GM19043 (cell line): ENCODE data around the gene ERFL.

Experiments used
- ATAC-seq: cut with Tn5 transposase; IDR thresholded peaks from one replicate; pipeline ENCODE4 v1.9.1; 2021; ENCODE audit warnings: low read depth; ENCODE audit not compliant: unreplicated experiment

ERFL gene

GRCh38 chr19:41901707-41902360, 26.4 kb downstream of the ERFL start:
- no peak for ATAC-seq

- ATAC-seq: no peak
Observed at GRCh38 chr19:41898235-41898634, 30.0 kb downstream of the ERFL start.

GRCh38 chr19:41897820-41898219, 30.4 kb downstream of the ERFL start:
- no peak for ATAC-seq

GRCh38 chr19:41897181-41897580, 31.1 kb downstream of the ERFL start:
- no peak for ATAC-seq

GRCh38 chr19:41896581-41896942, 31.7 kb downstream of the ERFL start:
- ATAC-seq: no peak

- no peak for ATAC-seq
Observed at GRCh38 chr19:41895745-41896580, 32.3 kb downstream of the ERFL start.

- no peak for ATAC-seq
Observed at GRCh38 chr19:41894350-41894749, 33.9 kb downstream of the ERFL start.

- ATAC-seq: no peak
Observed at GRCh38 chr19:41893899-41894298, 34.4 kb downstream of the ERFL start.

- ATAC-seq: no peak
Observed at GRCh38 chr19:41892173-41892902, 35.9 kb downstream of the ERFL start.

- no peak for ATAC-seq
Observed at GRCh38 chr19:41890936-41891335, 37.3 kb downstream of the ERFL start.

GRCh38 chr19:41889896-41890295, 38.4 kb downstream of the ERFL start:
- no peak for ATAC-seq

- ATAC-seq: no peak
Observed at GRCh38 chr19:41888926-41889325, 39.3 kb downstream of the ERFL start.

- no peak for ATAC-seq
Observed at GRCh38 chr19:41887711-41888382, 40.4 kb downstream of the ERFL start.

- ATAC-seq: no peak
Observed at GRCh38 chr19:41886761-41887710, 41.2 kb downstream of the ERFL start.

GRCh38 chr19:41883821-41884733, 44.2 kb downstream of the ERFL start:
- ATAC-seq: peak; percentile 76

GRCh38 chr19:41883463-41883820, 44.8 kb downstream of the ERFL start:
- no peak for ATAC-seq

- no peak for ATAC-seq
Observed at GRCh38 chr19:41882568-41883462, 45.4 kb downstream of the ERFL start, which contains the start of gene ARHGEF1. Gene ARHGEF1, plus strand, starts transcription at chr19:41883184. Its CDS starts 4,899 bp downstream, at chr19:41888083.

- ATAC-seq: no peak
Observed at GRCh38 chr19:41880329-41880708, 47.9 kb downstream of the ERFL start.
